ENCODE results near the gene ASNSD1.
"Not testable (repeated sequence)": the region's sequence is repeated elsewhere in the genome, so short reads cannot be mapped to it uniquely, and the experiment has no call there.

Gene ASNSD1

GRCh38 chr2:189683348-189683747 is 22.1 kb downstream of the ASNSD1 start:
- TF ChIP-seq, protein P1, sequence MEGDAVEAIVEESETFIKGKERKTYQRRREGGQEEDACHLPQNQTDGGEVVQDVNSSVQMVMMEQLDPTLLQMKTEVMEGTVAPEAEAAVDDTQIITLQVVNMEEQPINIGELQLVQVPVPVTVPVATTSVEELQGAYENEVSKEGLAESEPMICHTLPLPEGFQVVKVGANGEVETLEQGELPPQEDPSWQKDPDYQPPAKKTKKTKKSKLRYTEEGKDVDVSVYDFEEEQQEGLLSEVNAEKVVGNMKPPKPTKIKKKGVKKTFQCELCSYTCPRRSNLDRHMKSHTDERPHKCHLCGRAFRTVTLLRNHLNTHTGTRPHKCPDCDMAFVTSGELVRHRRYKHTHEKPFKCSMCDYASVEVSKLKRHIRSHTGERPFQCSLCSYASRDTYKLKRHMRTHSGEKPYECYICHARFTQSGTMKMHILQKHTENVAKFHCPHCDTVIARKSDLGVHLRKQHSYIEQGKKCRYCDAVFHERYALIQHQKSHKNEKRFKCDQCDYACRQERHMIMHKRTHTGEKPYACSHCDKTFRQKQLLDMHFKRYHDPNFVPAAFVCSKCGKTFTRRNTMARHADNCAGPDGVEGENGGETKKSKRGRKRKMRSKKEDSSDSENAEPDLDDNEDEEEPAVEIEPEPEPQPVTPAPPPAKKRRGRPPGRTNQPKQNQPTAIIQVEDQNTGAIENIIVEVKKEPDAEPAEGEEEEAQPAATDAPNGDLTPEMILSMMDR (IDR thresholded peaks at IDR 0.05; ENCODE audit: low read depth, low read length): no peak
- no peak for DNase-seq (ENCODE audit: low read depth, low spot score)
- H3K4me3 ChIP-seq (ENCODE audit: low read depth, low read length): no peak overlapping the region
- in situ Hi-C loops (cut with HindIII; ENCODE audit: low sequenced_read_pairs): no loop called here

GRCh38 chr2:189684811-189685210 is 23.6 kb downstream of the ASNSD1 start:
- no peak overlapping the region for H3K4me3 ChIP-seq (ENCODE audit: low read depth, low read length)
- TF ChIP-seq, protein P1 (IDR thresholded peaks at IDR 0.05; ENCODE audit: low read depth, low read length): no peak
- no peak for DNase-seq (ENCODE audit: low read depth, low spot score)
- in situ Hi-C loops (cut with HindIII; ENCODE audit: low sequenced_read_pairs): no loop called here

- H3K4me3 ChIP-seq (ENCODE audit: low read depth, low read length): no peak overlapping the region
- DNase-seq (ENCODE audit: low read depth, low spot score): peak; percentile 69
- TF ChIP-seq, protein P1 (IDR thresholded peaks at IDR 0.05; ENCODE audit: low read depth, low read length): no peak
- in situ Hi-C loops (cut with HindIII; ENCODE audit: low sequenced_read_pairs): no loop called here
These were observed 24.4 kb downstream of the ASNSD1 start for GRCh38 chr2:189685540-189686229.

DNA sequence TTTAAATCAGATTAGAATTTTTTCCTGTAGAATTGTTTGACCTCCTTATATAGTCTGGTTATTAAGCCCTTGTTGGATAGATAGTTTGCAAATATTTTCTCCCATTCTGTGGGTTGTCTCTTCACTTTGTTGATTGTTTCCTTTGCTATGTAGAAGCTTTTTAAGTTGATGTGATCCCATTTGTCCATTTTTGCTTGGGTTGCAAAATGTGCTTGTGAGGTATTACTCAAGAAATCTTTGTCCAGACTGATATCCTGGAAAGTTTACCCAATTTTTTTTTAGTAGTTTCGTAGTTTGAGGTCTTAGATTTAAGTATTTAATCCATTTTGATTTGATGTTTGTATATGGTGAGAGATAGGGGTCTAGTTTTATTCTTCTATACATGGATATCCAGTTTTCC is 26.5 kb downstream of the ASNSD1 start:
- DNase-seq (ENCODE audit: low read depth, low spot score); H3K4me3 ChIP-seq (ENCODE audit: low read depth, low read length); in situ Hi-C loops (cut with HindIII; ENCODE audit: low sequenced_read_pairs): not testable (repeated sequence)

- DNase-seq (ENCODE audit: low read depth, low spot score): no peak
- H3K4me3 ChIP-seq (ENCODE audit: low read depth, low read length): no peak overlapping the region
- TF ChIP-seq, protein P1 (IDR thresholded peaks at IDR 0.05; ENCODE audit: low read depth, low read length): no peak
- in situ Hi-C loops (cut with HindIII; ENCODE audit: low sequenced_read_pairs): no loop called here
These were observed 35.0 kb downstream of the ASNSD1 start for GRCh38 chr2:189696223-189696622.

GRCh38 chr2:189698020-189698887 is 37.0 kb downstream of the ASNSD1 start:
- in situ Hi-C loops (cut with HindIII; ENCODE audit: low sequenced_read_pairs): no loop called here
- peak; percentile 75 for DNase-seq (ENCODE audit: low read depth, low spot score)
- TF ChIP-seq, protein P1 (IDR thresholded peaks at IDR 0.05; ENCODE audit: low read depth, low read length): peak; percentile 55
- H3K4me3 ChIP-seq (ENCODE audit: low read depth, low read length): no peak overlapping the region

GRCh38 chr2:189700681-189701080 is 39.4 kb downstream of the ASNSD1 start:
- in situ Hi-C loops (cut with HindIII; ENCODE audit: low sequenced_read_pairs): no loop called here
- no peak overlapping the region for H3K4me3 ChIP-seq (ENCODE audit: low read depth, low read length)
- TF ChIP-seq, protein P1 (IDR thresholded peaks at IDR 0.05; ENCODE audit: low read depth, low read length): no peak
- no peak for DNase-seq (ENCODE audit: low read depth, low spot score)
